Osteoblast (primary cell): ENCODE measurements around the gene CERKL. TPM values are rescaled to one million over a fixed set of nuclear protein-coding genes. Genes with fewer than 3 reads are reported as not detected.

Experiments
- DNase-seq: peaks from one replicate; pipeline ENCODE4 v3.0.0; 2011; ENCODE audit warnings: low spot score, mixed read lengths; ENCODE audit not compliant: insufficient read length; ENCODE audit errors: missing footprints
- H2AFZ ChIP-seq: 2 replicates; pipeline ENCODE4 v1.6.0; 2011; ENCODE audit warnings: mild to moderate bottlenecking, low read length
- H3K27ac ChIP-seq: 2 replicates; pipeline ENCODE4 v1.5.1; 2011; ENCODE audit warnings: mild to moderate bottlenecking, low read depth, low read length, moderate library complexity
- H3K27me3 ChIP-seq: 2 replicates; pipeline ENCODE4 v1.6.0; 2012; ENCODE audit warnings: mild to moderate bottlenecking, control low read depth, inconsistent platforms, low read length, moderate library complexity; ENCODE audit not compliant: insufficient read depth
- H3K36me3 ChIP-seq: 2 replicates; pipeline ENCODE4 v1.5.1; 2011; ENCODE audit warnings: mild to moderate bottlenecking, low read length, control low read depth, moderate library complexity; ENCODE audit not compliant: insufficient read depth
- H3K4me1 ChIP-seq: 2 replicates; pipeline ENCODE4 v1.5.1; 2011; ENCODE audit warnings: mild to moderate bottlenecking, low read length, control low read depth, moderate library complexity; ENCODE audit not compliant: insufficient read depth
- H3K4me2 ChIP-seq: 2 replicates; pipeline ENCODE4 v1.6.0; 2011; ENCODE audit warnings: mild to moderate bottlenecking, low read length; ENCODE audit not compliant: insufficient read depth
- H3K4me3 ChIP-seq: fragments of 200-600 bp; sonication (generic); 3 replicates; pipeline ENCODE4 v1.5.1; 2012; ENCODE audit warnings: mild to moderate bottlenecking, low read length, inconsistent platforms; ENCODE audit not compliant: insufficient read depth
- H3K79me2 ChIP-seq: 2 replicates; pipeline ENCODE4 v1.6.0; 2012; ENCODE audit warnings: mild to moderate bottlenecking, low read length, control low read depth, inconsistent platforms; ENCODE audit not compliant: insufficient read depth
- H3K9me3 ChIP-seq: 2 replicates; pipeline ENCODE4 v1.5.1; 2011; ENCODE audit warnings: low read depth, low read length, control low read depth
- H4K20me1 ChIP-seq: 2 replicates; pipeline ENCODE4 v1.6.0; 2012; ENCODE audit warnings: mild to moderate bottlenecking, low read length, control low read depth; ENCODE audit not compliant: insufficient read depth
- total RNA-seq: library from RNA; depleted of rRNA; stranded (reverse); fragments of >200 nt; gene quantifications from 2 replicates; pipeline ENCODE4 v1.2.3, GENCODE V29; 2012
- TF ChIP-seq, protein P1 (sequence below): IDR thresholded peaks from 2 replicates; pipeline ENCODE4 v1.5.1; 2011; ENCODE audit warnings: mild to moderate bottlenecking, low read depth, low read length, moderate library complexity; ENCODE audit errors: extremely low read depth

CERKL gene
- total RNA-seq, 1 donor: not detected

DNA sequence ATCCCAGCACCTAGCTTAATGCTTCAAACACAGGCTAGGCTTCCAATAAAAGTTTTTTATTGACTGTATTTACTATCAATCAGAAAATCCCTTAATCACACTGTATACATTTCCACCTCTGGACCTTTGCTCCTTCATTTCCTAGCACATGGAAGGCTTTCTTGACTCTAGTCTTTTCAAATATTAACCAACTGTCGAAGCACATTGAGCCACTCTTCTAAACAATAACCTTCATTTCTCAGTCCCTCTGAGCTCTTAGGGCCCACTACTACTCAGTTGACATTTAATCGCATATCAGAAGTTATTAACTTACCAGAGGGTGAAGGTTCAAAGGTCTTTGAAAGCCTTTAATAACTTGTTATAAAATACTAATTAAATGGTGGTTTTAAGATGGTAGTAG lies 37.4 kb downstream of the CERKL start:
- H3K27me3 ChIP-seq: peaks cover 3% of the 10 kb centered on the region
- H3K4me3 ChIP-seq: no peak overlapping the region
- TF ChIP-seq, protein P1, sequence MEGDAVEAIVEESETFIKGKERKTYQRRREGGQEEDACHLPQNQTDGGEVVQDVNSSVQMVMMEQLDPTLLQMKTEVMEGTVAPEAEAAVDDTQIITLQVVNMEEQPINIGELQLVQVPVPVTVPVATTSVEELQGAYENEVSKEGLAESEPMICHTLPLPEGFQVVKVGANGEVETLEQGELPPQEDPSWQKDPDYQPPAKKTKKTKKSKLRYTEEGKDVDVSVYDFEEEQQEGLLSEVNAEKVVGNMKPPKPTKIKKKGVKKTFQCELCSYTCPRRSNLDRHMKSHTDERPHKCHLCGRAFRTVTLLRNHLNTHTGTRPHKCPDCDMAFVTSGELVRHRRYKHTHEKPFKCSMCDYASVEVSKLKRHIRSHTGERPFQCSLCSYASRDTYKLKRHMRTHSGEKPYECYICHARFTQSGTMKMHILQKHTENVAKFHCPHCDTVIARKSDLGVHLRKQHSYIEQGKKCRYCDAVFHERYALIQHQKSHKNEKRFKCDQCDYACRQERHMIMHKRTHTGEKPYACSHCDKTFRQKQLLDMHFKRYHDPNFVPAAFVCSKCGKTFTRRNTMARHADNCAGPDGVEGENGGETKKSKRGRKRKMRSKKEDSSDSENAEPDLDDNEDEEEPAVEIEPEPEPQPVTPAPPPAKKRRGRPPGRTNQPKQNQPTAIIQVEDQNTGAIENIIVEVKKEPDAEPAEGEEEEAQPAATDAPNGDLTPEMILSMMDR: no peak
- H3K9me3 ChIP-seq: no peaks in the 10 kb centered on the region
- no peaks in the 10 kb centered on the region for H3K4me1 ChIP-seq
- no peak overlapping the region for H3K4me2 ChIP-seq
- H3K36me3 ChIP-seq: no peaks in the 10 kb centered on the region
- no peak for DNase-seq
- no peak overlapping the region for H2AFZ ChIP-seq
- no peaks in the 10 kb centered on the region for H4K20me1 ChIP-seq
- no peak overlapping the region for H3K27ac ChIP-seq
- H3K79me2 ChIP-seq: no peaks in the 10 kb centered on the region

DNA sequence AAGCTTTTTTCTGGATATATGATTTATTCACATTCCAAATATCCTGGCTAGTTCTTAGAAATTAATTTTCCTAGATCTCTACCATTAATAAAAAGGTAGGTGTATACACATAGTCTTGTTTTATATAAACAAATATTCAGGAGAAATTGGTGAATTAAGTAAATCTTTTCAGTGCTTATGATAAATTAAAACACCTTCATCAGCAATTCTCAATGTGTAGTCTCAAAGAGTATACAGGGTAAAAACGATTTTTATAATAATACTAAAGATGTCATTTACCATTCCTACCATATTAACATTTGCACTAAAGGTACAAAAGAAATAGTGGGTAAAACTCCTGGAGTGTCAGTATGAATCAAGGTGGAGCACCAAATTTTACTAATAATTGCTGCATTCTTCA lies 40.2 kb downstream of the CERKL start:
- TF ChIP-seq, protein P1: no peak
- H3K4me1 ChIP-seq: no peaks in the 10 kb centered on the region

DNA sequence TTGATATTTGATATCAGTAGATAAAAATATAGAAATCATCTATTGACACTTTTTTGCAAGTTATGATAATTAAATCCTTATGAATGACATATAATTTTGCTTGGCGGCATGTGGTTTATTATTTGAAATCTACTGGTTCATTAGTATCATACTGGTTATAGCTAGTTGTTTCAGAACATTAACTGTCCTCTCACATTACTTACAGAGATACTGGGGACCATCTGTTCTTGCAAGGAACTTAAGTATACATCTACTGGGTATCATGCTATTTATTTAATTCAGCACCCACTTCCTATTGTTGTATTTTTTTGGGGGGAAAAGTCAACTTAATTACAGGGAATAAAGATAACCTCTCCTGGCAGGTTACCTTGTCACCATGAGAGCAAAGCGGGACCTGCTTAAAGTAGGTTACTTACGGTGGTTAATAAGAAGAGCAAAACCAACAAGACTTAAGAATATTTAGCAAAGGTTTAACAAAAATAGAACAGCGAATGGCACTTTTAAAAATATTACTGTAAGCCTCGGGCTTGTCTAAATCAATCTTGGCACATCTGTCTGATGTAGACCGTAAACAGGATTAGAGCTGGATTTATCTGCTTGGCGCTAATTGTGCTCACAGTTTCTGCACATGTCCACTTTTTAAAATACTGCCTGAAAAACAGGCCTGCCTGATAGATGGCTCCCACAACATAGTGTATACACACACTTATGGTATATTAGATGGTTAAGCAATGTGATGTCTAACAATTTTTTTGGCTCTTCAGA lies 41.8 kb downstream of the CERKL start:
- no peak overlapping the region for H3K4me2 ChIP-seq
- H3K27me3 ChIP-seq: no peaks in the 10 kb centered on the region
- no peak for DNase-seq
- no peak overlapping the region for H2AFZ ChIP-seq
- no peaks in the 10 kb centered on the region for H3K4me1 ChIP-seq
- TF ChIP-seq, protein P1: no peak
- no peaks in the 10 kb centered on the region for H4K20me1 ChIP-seq
- no peak overlapping the region for H3K27ac ChIP-seq
- no peaks in the 10 kb centered on the region for H3K79me2 ChIP-seq
- no peaks in the 10 kb centered on the region for H3K36me3 ChIP-seq
- no peaks in the 10 kb centered on the region for H3K9me3 ChIP-seq
- no peak overlapping the region for H3K4me3 ChIP-seq

More for the DNA sequence above, 40.2 kb downstream of the CERKL start:
- H3K9me3 ChIP-seq: no peaks in the 10 kb centered on the region
- no peak overlapping the region for H2AFZ ChIP-seq
- no peak overlapping the region for H3K4me3 ChIP-seq
- H4K20me1 ChIP-seq: no peaks in the 10 kb centered on the region
- H3K36me3 ChIP-seq: no peaks in the 10 kb centered on the region
- no peak overlapping the region for H3K27ac ChIP-seq
- no peaks in the 10 kb centered on the region for H3K79me2 ChIP-seq
- H3K4me2 ChIP-seq: no peak overlapping the region
- DNase-seq: no peak
- peaks cover 3% of the 10 kb centered on the region for H3K27me3 ChIP-seq

DNA sequence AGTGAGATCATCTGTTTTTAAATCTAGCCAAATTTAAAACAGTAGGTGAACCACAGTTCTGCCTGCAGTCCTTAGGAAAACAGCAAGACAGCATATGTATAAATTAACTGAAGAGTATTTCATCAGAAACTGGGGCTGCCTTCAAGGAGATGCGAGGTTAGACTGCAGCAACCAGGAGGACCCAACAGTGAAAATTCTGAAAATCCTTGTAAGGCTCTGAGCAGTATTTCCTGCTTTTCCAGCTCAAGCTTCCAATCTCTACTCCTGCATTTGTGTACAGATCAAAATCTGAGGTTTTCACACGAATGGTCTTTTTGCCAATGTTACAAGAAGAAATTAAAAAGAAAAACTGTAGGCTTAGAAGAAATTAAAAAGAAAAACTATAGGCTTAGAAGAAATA lies 43.7 kb downstream of the CERKL start:
- H4K20me1 ChIP-seq: no peaks in the 10 kb centered on the region
- H3K36me3 ChIP-seq: no peaks in the 10 kb centered on the region
- H3K79me2 ChIP-seq: no peaks in the 10 kb centered on the region
- TF ChIP-seq, protein P1: no peak
- H3K27ac ChIP-seq: no peak overlapping the region
- no peak for DNase-seq
- no peaks in the 10 kb centered on the region for H3K9me3 ChIP-seq
- H3K4me2 ChIP-seq: no peak overlapping the region
- no peaks in the 10 kb centered on the region for H3K27me3 ChIP-seq
- no peak overlapping the region for H2AFZ ChIP-seq
- H3K4me1 ChIP-seq: no peaks in the 10 kb centered on the region
- no peak overlapping the region for H3K4me3 ChIP-seq
